ENCODE data around the gene OOSP4B.
"Not testable (repeated sequence)": the region's sequence is repeated elsewhere in the genome, so short reads cannot be mapped to it uniquely, and the experiment has no call there.

OOSP4B gene

GRCh38 chr11:60018058-60018457 lies 1.1 kb downstream of the OOSP4B start:
- ChIA-PET POLR2A (no interaction called here), CTCF (no interaction called here)
- TF ChIP-seq CTBP1 (IDR thresholded peaks at IDR 0.05; ENCODE audit: borderline replicate concordance) (no peak), FOXA1 (IDR thresholded peaks at IDR 0.05) (no peak), ARNT (IDR thresholded peaks at IDR 0.05) (no peak), TARDBP (IDR thresholded peaks at IDR 0.05) (no peak), FOXK2 (IDR thresholded peaks at IDR 0.05) (no peak), SUZ12 (IDR thresholded peaks at IDR 0.05) (no peak), HDGF (IDR thresholded peaks at IDR 0.05; ENCODE audit: borderline replicate concordance) (no peak), NFRKB (IDR thresholded peaks at IDR 0.05) (no peak), PKNOX1 (IDR thresholded peaks at IDR 0.05) (no peak), ZNF384 (IDR thresholded peaks at IDR 0.05) (no peak), LEF1 (IDR thresholded peaks at IDR 0.05; ENCODE audit: borderline replicate concordance) (no peak), ELF4 (IDR thresholded peaks at IDR 0.05) (no peak), BHLHE40 (IDR thresholded peaks at IDR 0.05; ENCODE audit: borderline replicate concordance) (no peak), SP1 (IDR thresholded peaks at IDR 0.05) (no peak), L3MBTL2 (conservative IDR thresholded peaks at IDR 0.05) (no peak), FOXM1 (IDR thresholded peaks at IDR 0.05; ENCODE audit: borderline replicate concordance) (no peak)
- DNase-seq (ENCODE audit: extremely low spot score) = no peak

- POLR2A ChIA-PET; DNase-seq (ENCODE audit: extremely low spot score); CTCF ChIA-PET: not testable (repeated sequence)
Observed at GRCh38 chr11:60020376-60020775, 3.4 kb downstream of the OOSP4B start.

GRCh38 chr11:60029015-60029632 lies 12.1 kb downstream of the OOSP4B start:
- no peak for DNase-seq (ENCODE audit: extremely low spot score)
- POLR2A ChIA-PET = no interaction called here

GRCh38 chr11:60040109-60040508 lies 23.1 kb downstream of the OOSP4B start, which contains the start of gene OOSP2:
TSS of gene OOSP2 (plus strand) at chr11:60040409. CDS start at chr11:60040460, 51 bp downstream.
- ChIA-PET CTCF (no interaction called here), POLR2A (no interaction called here)
- no peak for TF ChIP-seq TARDBP (IDR thresholded peaks at IDR 0.05)
- TF ChIP-seq FOXK2 (IDR thresholded peaks at IDR 0.05) = no peak
- no peak for TF ChIP-seq PKNOX1 (IDR thresholded peaks at IDR 0.05)
- TF ChIP-seq L3MBTL2 (conservative IDR thresholded peaks at IDR 0.05) = no peak
- TF ChIP-seq BHLHE40 (IDR thresholded peaks at IDR 0.05; ENCODE audit: borderline replicate concordance) = no peak
- no peak for DNase-seq (ENCODE audit: extremely low spot score)

More at GRCh38 chr11:60029015-60029632, 12.1 kb downstream of the OOSP4B start:
- TF ChIP-seq ARNT (IDR thresholded peaks at IDR 0.05) (no peak), NFRKB (IDR thresholded peaks at IDR 0.05) (no peak), ELF4 (IDR thresholded peaks at IDR 0.05) (no peak)
- CTCF ChIA-PET = no interaction called here

- POLR2A ChIA-PET; CTCF ChIA-PET; DNase-seq (ENCODE audit: extremely low spot score): not testable (repeated sequence)
Observed at GRCh38 chr11:60050422-60050821, 33.4 kb downstream of the OOSP4B start.

GRCh38 chr11:60050839-60051238 lies 33.9 kb downstream of the OOSP4B start:
- POLR2A ChIA-PET; DNase-seq (ENCODE audit: extremely low spot score); CTCF ChIA-PET: not testable (repeated sequence)

- POLR2A ChIA-PET = no interaction called here
- CTCF ChIA-PET = no interaction called here
- DNase-seq (ENCODE audit: extremely low spot score) = no peak
- TF ChIP-seq FOXA1 (IDR thresholded peaks at IDR 0.05) (no peak), SUZ12 (IDR thresholded peaks at IDR 0.05) (no peak), LEF1 (IDR thresholded peaks at IDR 0.05; ENCODE audit: borderline replicate concordance) (no peak), ARNT (IDR thresholded peaks at IDR 0.05) (no peak), PKNOX1 (IDR thresholded peaks at IDR 0.05) (no peak), ZNF384 (IDR thresholded peaks at IDR 0.05) (no peak), L3MBTL2 (conservative IDR thresholded peaks at IDR 0.05) (no peak), HDGF (IDR thresholded peaks at IDR 0.05; ENCODE audit: borderline replicate concordance) (no peak), CTBP1 (IDR thresholded peaks at IDR 0.05; ENCODE audit: borderline replicate concordance) (no peak), ELF4 (IDR thresholded peaks at IDR 0.05) (no peak), FOXK2 (IDR thresholded peaks at IDR 0.05) (no peak), NFRKB (IDR thresholded peaks at IDR 0.05) (no peak), TARDBP (IDR thresholded peaks at IDR 0.05) (no peak), BHLHE40 (IDR thresholded peaks at IDR 0.05; ENCODE audit: borderline replicate concordance) (no peak), FOXM1 (IDR thresholded peaks at IDR 0.05; ENCODE audit: borderline replicate concordance) (no peak), SP1 (IDR thresholded peaks at IDR 0.05) (no peak)
Observed at GRCh38 chr11:60056349-60056969, 39.5 kb downstream of the OOSP4B start, which contains the start of gene MS4A3. TSS of gene MS4A3 (plus strand) at chr11:60056665. CDS start at chr11:60061161, 4,496 bp downstream.

All from HEK293T (cell line).